ENCODE data around the gene GSTT4.
"Not testable (repeated sequence)": the region's sequence is repeated elsewhere in the genome, so short reads cannot be mapped to it uniquely, and the experiment has no call there.

DNA sequence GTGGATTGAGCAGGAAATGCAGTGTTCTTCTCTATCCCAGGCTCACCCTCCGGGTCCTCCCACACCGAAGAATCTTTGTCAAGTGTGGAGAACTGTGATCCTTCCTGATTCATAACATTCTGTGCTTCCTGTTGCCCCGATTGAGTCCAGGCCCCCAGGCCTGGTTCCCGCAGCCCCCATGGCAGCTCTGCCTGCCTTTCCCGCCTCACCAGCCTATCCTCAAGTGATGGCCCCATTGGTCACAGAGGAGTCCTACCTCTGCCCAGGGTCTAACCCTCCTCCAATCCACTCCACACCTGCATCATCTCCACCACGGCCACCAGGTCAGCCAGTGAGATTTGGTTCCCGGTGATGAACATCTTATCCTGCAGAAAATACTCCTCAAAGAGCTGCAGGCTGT is 5.5 kb downstream of the GSTT4 start:
- TF ChIP-seq, protein P1, sequence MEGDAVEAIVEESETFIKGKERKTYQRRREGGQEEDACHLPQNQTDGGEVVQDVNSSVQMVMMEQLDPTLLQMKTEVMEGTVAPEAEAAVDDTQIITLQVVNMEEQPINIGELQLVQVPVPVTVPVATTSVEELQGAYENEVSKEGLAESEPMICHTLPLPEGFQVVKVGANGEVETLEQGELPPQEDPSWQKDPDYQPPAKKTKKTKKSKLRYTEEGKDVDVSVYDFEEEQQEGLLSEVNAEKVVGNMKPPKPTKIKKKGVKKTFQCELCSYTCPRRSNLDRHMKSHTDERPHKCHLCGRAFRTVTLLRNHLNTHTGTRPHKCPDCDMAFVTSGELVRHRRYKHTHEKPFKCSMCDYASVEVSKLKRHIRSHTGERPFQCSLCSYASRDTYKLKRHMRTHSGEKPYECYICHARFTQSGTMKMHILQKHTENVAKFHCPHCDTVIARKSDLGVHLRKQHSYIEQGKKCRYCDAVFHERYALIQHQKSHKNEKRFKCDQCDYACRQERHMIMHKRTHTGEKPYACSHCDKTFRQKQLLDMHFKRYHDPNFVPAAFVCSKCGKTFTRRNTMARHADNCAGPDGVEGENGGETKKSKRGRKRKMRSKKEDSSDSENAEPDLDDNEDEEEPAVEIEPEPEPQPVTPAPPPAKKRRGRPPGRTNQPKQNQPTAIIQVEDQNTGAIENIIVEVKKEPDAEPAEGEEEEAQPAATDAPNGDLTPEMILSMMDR (IDR thresholded peaks at IDR 0.05): not testable (repeated sequence)
- not testable (repeated sequence) for TF ChIP-seq POLR2A, POLR2AphosphoS5 (IDR thresholded peaks at IDR 0.05)
